NCI-H524 treated with DMSO at 0.1 percent for 48 hours (cell line): ENCODE measurements around the gene ALOX5AP.

Experiments
- DNase-seq: peaks from one replicate; lab custom pipeline; 2025; lab: John Stamatoyannopoulos, UW

ALOX5AP gene

GRCh38 chr13:30762643-30763042 is 27.3 kb downstream of the ALOX5AP start:
- no peak for DNase-seq

- no peak for DNase-seq
Observed at GRCh38 chr13:30763786-30764413, 28.6 kb downstream of the ALOX5AP start.

- DNase-seq: no peak
Observed at GRCh38 chr13:30766231-30766630, 30.9 kb downstream of the ALOX5AP start.

- no peak for DNase-seq
Observed at GRCh38 chr13:30770929-30771328, 35.6 kb downstream of the ALOX5AP start.

GRCh38 chr13:30773561-30773960 is 38.2 kb downstream of the ALOX5AP start:
- DNase-seq: no peak

- no peak for DNase-seq
Observed at GRCh38 chr13:30774214-30774730, 38.9 kb downstream of the ALOX5AP start.

- no peak for DNase-seq
Observed at GRCh38 chr13:30776661-30777060, 41.3 kb downstream of the ALOX5AP start.

DNA sequence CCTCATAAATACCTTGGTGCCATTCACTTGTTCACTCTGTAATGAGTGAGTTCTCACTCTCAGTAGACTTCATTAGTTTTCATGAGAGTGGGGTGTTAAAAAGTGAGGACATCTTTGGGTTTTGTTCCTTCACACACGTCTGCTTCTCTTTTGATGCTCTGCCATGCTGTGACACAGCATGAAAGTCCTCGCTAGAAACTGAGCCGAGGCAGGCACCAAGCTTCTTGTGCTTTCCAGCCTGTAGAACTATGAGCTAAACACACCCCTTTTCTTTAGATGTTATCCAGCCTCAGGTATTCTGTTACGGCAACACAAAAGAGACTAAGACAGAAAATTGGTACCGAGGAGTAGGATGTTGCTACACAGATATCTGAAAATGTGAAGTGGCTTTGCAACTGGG is 43.7 kb downstream of the ALOX5AP start:
- no peak for DNase-seq

- no peak for DNase-seq
Observed at GRCh38 chr13:30779608-30780007, 44.3 kb downstream of the ALOX5AP start.

- no peak for DNase-seq
Observed at GRCh38 chr13:30780338-30780981, 45.1 kb downstream of the ALOX5AP start.

GRCh38 chr13:30785191-30785850 is 50.0 kb downstream of the ALOX5AP start:
- DNase-seq: no peak

- no peak for DNase-seq
Observed at GRCh38 chr13:30786648-30787047, 51.3 kb downstream of the ALOX5AP start.

- DNase-seq: no peak
Observed at GRCh38 chr13:30787738-30788525, 52.6 kb downstream of the ALOX5AP start.

DNA sequence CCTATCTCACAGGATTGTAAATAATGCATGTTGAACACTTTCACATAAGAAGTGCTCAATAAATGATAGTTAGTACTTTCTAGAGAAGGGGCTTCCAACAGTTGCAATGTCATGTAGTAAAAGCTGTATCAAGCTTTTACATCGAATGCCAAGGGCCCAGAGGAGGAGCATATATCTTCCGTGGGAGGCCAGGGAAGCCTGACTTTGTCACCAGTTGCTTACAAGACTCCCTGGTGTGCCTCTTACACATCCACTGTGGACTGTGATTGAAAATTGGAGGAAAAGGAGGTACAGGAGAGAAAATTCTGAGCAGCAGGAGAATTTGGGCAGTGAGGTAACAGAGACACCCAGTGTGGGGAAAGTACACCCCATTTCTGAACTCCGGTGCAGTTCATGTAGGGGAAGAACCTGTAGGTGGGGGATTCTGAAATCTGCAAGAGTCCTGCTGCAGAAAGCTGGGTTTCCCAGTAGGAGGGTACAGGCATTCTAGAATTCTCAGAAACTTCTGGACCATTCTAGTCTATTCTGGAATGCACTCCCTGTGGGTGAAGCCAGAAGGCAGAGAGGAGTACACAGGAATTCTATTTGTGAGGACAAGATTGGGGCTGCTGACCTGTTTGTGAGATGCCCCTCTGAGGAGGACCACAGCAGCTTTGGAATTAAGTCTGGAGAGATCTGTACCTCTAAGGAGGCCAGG is 54.0 kb downstream of the ALOX5AP start:
- DNase-seq: no peak

DNA sequence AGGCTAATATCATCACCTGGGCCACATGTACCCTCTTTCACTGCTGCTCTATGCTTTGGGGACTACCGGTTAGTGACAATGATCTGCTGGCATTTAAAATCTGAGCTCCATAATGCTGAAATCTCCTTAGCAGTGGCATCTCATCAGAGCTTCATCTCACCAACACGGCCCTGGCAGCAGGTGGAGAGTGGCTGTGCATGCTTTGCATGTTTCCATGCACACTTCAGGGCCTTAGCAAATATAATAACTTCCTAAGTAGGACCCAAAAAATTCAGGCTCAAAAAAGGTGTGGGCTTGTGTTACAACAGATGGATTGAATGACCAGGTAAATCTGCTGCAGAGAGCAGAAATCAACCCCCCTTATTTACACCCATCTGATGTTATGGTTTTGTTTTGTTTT is 55.2 kb downstream of the ALOX5AP start:
- DNase-seq: no peak

- DNase-seq: no peak
Observed at GRCh38 chr13:30791354-30792001, 56.1 kb downstream of the ALOX5AP start.

GRCh38 chr13:30792285-30793000 is 57.1 kb downstream of the ALOX5AP start:
- DNase-seq: no peak

- DNase-seq: no peak
Observed at GRCh38 chr13:30796132-30796572, 60.8 kb downstream of the ALOX5AP start.

DNA sequence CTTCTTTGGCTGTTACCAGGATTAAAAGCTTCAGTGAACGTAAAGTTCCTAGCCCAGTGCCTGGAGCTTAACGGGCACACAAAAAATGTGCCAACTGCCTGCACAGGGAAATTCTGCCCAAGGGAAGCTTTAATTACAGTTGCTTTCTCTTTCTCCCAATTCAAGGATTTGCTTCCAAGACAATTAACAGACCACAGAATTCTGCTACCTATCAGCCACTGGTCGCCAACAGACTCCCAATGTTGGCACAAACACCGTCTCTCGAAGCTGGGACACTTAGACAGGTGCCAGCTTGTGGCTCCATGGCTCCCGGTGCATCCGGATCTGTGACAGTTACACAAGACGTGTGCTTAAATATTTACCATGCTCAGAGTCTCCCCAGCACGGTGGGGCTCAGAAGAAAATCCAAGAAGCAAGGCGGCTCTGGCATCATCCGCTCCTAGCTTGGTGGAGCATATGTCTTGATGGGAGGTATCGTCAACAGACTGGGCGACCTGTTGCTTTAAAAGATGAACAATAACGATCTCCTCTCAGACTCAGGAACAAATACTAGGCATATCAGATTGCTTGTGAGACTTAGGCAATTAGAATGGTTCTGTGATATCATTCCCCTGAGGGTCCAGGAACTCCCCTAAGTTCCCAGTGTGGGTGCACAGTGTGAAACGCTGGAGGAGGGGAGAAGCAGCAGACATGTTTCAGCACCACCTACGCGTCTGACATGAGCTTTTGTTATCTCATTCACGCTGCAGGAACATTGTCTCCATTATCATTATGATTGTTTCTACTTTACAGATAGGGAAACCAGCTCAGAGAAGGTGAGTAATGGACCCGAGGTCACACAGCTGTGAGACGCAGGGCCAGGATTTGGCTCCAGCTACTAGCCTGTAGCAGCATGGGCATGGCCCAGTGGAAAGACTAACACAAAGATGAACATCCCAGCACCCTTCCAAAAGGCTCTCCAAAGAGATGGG is 61.6 kb downstream of the ALOX5AP start:
- no peak for DNase-seq
